ENCODE measurements around the gene SPG7. TPM values are rescaled to one million over a fixed set of nuclear protein-coding genes. Genes with fewer than 3 reads are reported as not detected.

Gene SPG7
- total RNA-seq, 1 experiment from 2014 or later: 53.9 TPM

GRCh38 chr16:89504091-89504490 is 4.1 kb upstream of the SPG7 start:
- in situ Hi-C loops (cut with HindIII; ENCODE audit: low pct_unique_long_range_greater_than_20kb, low sequenced_read_pairs): no loop called here
- no peak for DNase-seq (ENCODE audit: low read depth, low spot score)

- DNase-seq (ENCODE audit: low read depth, low spot score): no peak
- in situ Hi-C loops (cut with HindIII; ENCODE audit: low pct_unique_long_range_greater_than_20kb, low sequenced_read_pairs): no loop called here
Observed at GRCh38 chr16:89505204-89506112, 2.7 kb upstream of the SPG7 start.

- no peak for DNase-seq (ENCODE audit: low read depth, low spot score)
- in situ Hi-C loops (cut with HindIII; ENCODE audit: low pct_unique_long_range_greater_than_20kb, low sequenced_read_pairs): no loop called here
Observed at GRCh38 chr16:89506113-89506504, 2.1 kb upstream of the SPG7 start.

- no peak for DNase-seq (ENCODE audit: low read depth, low spot score)
- in situ Hi-C loops (cut with HindIII; ENCODE audit: low pct_unique_long_range_greater_than_20kb, low sequenced_read_pairs): no loop called here
Observed at GRCh38 chr16:89506791-89507191, 1.4 kb upstream of the SPG7 start.

GRCh38 chr16:89507214-89507833 is 879 bp upstream of the SPG7 start:
- DNase-seq (ENCODE audit: low read depth, low spot score): no peak
- in situ Hi-C loops (cut with HindIII; ENCODE audit: low pct_unique_long_range_greater_than_20kb, low sequenced_read_pairs): no loop called here

GRCh38 chr16:89510526-89510925 is 2.3 kb downstream of the SPG7 start:
- DNase-seq (ENCODE audit: low read depth, low spot score): no peak
- in situ Hi-C loops (cut with HindIII; ENCODE audit: low pct_unique_long_range_greater_than_20kb, low sequenced_read_pairs): no loop called here

- in situ Hi-C loops (cut with HindIII; ENCODE audit: low pct_unique_long_range_greater_than_20kb, low sequenced_read_pairs): no loop called here
- no peak for DNase-seq (ENCODE audit: low read depth, low spot score)
Observed at GRCh38 chr16:89511374-89511773, 3.2 kb downstream of the SPG7 start.

GRCh38 chr16:89512453-89512852 is 4.2 kb downstream of the SPG7 start:
- DNase-seq (ENCODE audit: low read depth, low spot score): no peak
- in situ Hi-C loops (cut with HindIII; ENCODE audit: low pct_unique_long_range_greater_than_20kb, low sequenced_read_pairs): no loop called here

- in situ Hi-C loops (cut with HindIII; ENCODE audit: low pct_unique_long_range_greater_than_20kb, low sequenced_read_pairs): no loop called here
- no peak for DNase-seq (ENCODE audit: low read depth, low spot score)
Observed at GRCh38 chr16:89517128-89517527, 8.9 kb downstream of the SPG7 start.

GRCh38 chr16:89519881-89520280 is 11.7 kb downstream of the SPG7 start:
- DNase-seq (ENCODE audit: low read depth, low spot score): no peak
- in situ Hi-C loops (cut with HindIII; ENCODE audit: low pct_unique_long_range_greater_than_20kb, low sequenced_read_pairs): no loop called here

GRCh38 chr16:89522287-89522686 is 14.1 kb downstream of the SPG7 start:
- in situ Hi-C loops (cut with HindIII; ENCODE audit: low pct_unique_long_range_greater_than_20kb, low sequenced_read_pairs): no loop called here

GRCh38 chr16:89523680-89524344 is 15.6 kb downstream of the SPG7 start:
- no peak for DNase-seq (ENCODE audit: low read depth, low spot score)
- in situ Hi-C loops (cut with HindIII; ENCODE audit: low pct_unique_long_range_greater_than_20kb, low sequenced_read_pairs): no loop called here

More at GRCh38 chr16:89522287-89522686, 14.1 kb downstream of the SPG7 start:
- no peak for DNase-seq (ENCODE audit: low read depth, low spot score)

- DNase-seq (ENCODE audit: low read depth, low spot score): no peak
- in situ Hi-C loops (cut with HindIII; ENCODE audit: low pct_unique_long_range_greater_than_20kb, low sequenced_read_pairs): no loop called here
Observed at GRCh38 chr16:89525146-89525913, 17.1 kb downstream of the SPG7 start.

GRCh38 chr16:89529097-89529496 is 20.9 kb downstream of the SPG7 start:
- in situ Hi-C loops (cut with HindIII; ENCODE audit: low pct_unique_long_range_greater_than_20kb, low sequenced_read_pairs): no loop called here

GRCh38 chr16:89530401-89531381 is 22.5 kb downstream of the SPG7 start:
- in situ Hi-C loops (cut with HindIII; ENCODE audit: low pct_unique_long_range_greater_than_20kb, low sequenced_read_pairs): no loop called here

More at GRCh38 chr16:89529097-89529496, 20.9 kb downstream of the SPG7 start:
- no peak for DNase-seq (ENCODE audit: low read depth, low spot score)

GRCh38 chr16:89531821-89532526 is 23.8 kb downstream of the SPG7 start:
- DNase-seq (ENCODE audit: low read depth, low spot score): no peak
- in situ Hi-C loops (cut with HindIII; ENCODE audit: low pct_unique_long_range_greater_than_20kb, low sequenced_read_pairs): no loop called here

More at GRCh38 chr16:89530401-89531381, 22.5 kb downstream of the SPG7 start:
- DNase-seq (ENCODE audit: low read depth, low spot score): no peak
